ENCODE data around the gene CAPN5. TPM values are rescaled to one million over a fixed set of nuclear protein-coding genes. Genes with fewer than 3 reads are reported as not detected.
A peak's percentile ranks its signal among the peaks of the same experiment; 100 is the strongest.

CAPN5 gene
- polyA plus RNA-seq, 3 donors, result 0.28 to 0.83 (median 0.62) TPM

GRCh38 chr11:77144857-77145428 lies 78.2 kb downstream of the CAPN5 start:
- H4K20me1 ChIP-seq (ENCODE audit: insufficient read depth, low read length), result no peaks in the 10 kb centered on the region
- no peak overlapping the region for H3K9ac ChIP-seq (ENCODE audit: insufficient read depth, low read length, poor library complexity, severe bottlenecking)
- H3K9me3 ChIP-seq (replicated peaks in 1 of 2; ENCODE audit: control insufficient read depth in 1 of 2, insufficient read depth in 1 of 2, low read length in 2 of 2), result no peaks in the 10 kb centered on the region
- Mint-ChIP-seq H3K27ac (peak overlapping the region in 1 of 7 donors; percentile 28), H3K36me3 (peaks cover 0 to 1% of the 10 kb centered on the region in 2 donors), H3K9me3 (no peaks in the 10 kb centered on the region), H3K4me3 (no peak overlapping the region), H3K4me1 (peaks cover 9% of the 10 kb centered on the region), H3K27me3 (ENCODE audit: low read depth in 3 of 3) (peaks cover 18 to 41% (median 29%) of the 10 kb centered on the region in 3 donors)
- H3K4me2 ChIP-seq (replicated peaks; ENCODE audit: extremely low read depth, low read length, poor library complexity, severe bottlenecking), result no peak overlapping the region
- peaks cover 5% of the 10 kb centered on the region in 2 donors for H3K4me1 ChIP-seq (ENCODE audit: control insufficient read depth in 1 of 2, insufficient read depth in 2 of 2, low read length in 2 of 2)
- H3K4me3 ChIP-seq (replicated peaks in 1 of 3; ENCODE audit: low read depth in 2 of 3, low read length in 3 of 3), result no peak overlapping the region
- no peaks in the 10 kb centered on the region for H3K36me3 ChIP-seq (replicated peaks in 1 of 2; ENCODE audit: control insufficient read depth in 1 of 2, insufficient read depth in 2 of 2, low read length in 2 of 2)
- 98% methylated on average over 6 of the region's 7 CpGs for WGBS (ENCODE audit: insufficient coverage)
- peaks cover 0 to 15% of the 10 kb centered on the region in 2 donors for H3K27me3 ChIP-seq (ENCODE audit: control insufficient read depth in 2 of 2, insufficient read depth in 2 of 2, low read length in 2 of 2)
- no peak for TF ChIP-seq CTCF (IDR thresholded peaks at IDR 0.05)
- no peak overlapping the region for H2AFZ ChIP-seq (ENCODE audit: insufficient read depth, low read depth, low read length, poor library complexity, severe bottlenecking)
- no peaks in the 10 kb centered on the region for H3K79me2 ChIP-seq (ENCODE audit: insufficient read depth, low read length)
- no peak for DNase-seq
- intact Hi-C loops (cut with micrococcal nuclease), result no loop called here
- H3K27ac ChIP-seq (ENCODE audit: low read depth in 1 of 2, low read length in 2 of 2), result no peak overlapping the region

- Histone ChIP-seq H3K27ac (ENCODE audit: low read depth in 1 of 2, low read length in 2 of 2) (no peak overlapping the region), H3K9ac (ENCODE audit: insufficient read depth, low read length, poor library complexity, severe bottlenecking) (no peak overlapping the region), H3K36me3 (replicated peaks in 1 of 2; ENCODE audit: control insufficient read depth in 1 of 2, insufficient read depth in 2 of 2, low read length in 2 of 2) (no peaks in the 10 kb centered on the region), H3K79me2 (ENCODE audit: insufficient read depth, low read length) (no peaks in the 10 kb centered on the region), H3K4me1 (ENCODE audit: control insufficient read depth in 1 of 2, insufficient read depth in 2 of 2, low read length in 2 of 2) (peaks cover 5% of the 10 kb centered on the region in 2 donors), H3K4me3 (replicated peaks in 1 of 3; ENCODE audit: low read depth in 2 of 3, low read length in 3 of 3) (no peak overlapping the region), H3K4me2 (replicated peaks; ENCODE audit: extremely low read depth, low read length, poor library complexity, severe bottlenecking) (no peak overlapping the region), H3K27me3 (ENCODE audit: control insufficient read depth in 2 of 2, insufficient read depth in 2 of 2, low read length in 2 of 2) (peaks cover 0 to 15% of the 10 kb centered on the region in 2 donors), H3K9me3 (replicated peaks in 1 of 2; ENCODE audit: control insufficient read depth in 1 of 2, insufficient read depth in 1 of 2, low read length in 2 of 2) (no peaks in the 10 kb centered on the region), H4K20me1 (ENCODE audit: insufficient read depth, low read length) (no peaks in the 10 kb centered on the region), H2AFZ (ENCODE audit: insufficient read depth, low read depth, low read length, poor library complexity, severe bottlenecking) (no peak overlapping the region)
- DNase-seq, result no peak
- Mint-ChIP-seq H3K27me3 (ENCODE audit: low read depth in 3 of 3) (peaks cover 18 to 40% (median 27%) of the 10 kb centered on the region in 3 donors), H3K4me1 (peaks cover 9% of the 10 kb centered on the region), H3K9me3 (no peaks in the 10 kb centered on the region), H3K4me3 (no peak overlapping the region), H3K36me3 (peaks cover 0 to 1% of the 10 kb centered on the region in 2 donors), H3K27ac (peak overlapping the region in 1 of 7 donors; percentile 74)
- intact Hi-C loops (cut with micrococcal nuclease), result no loop called here
- 92% methylated on average over 9 of the region's 10 CpGs for WGBS (ENCODE audit: insufficient coverage)
- no peak for TF ChIP-seq CTCF (IDR thresholded peaks at IDR 0.05)
Measured at GRCh38 chr11:77146261-77147035, 79.7 kb downstream of the CAPN5 start.
